HG03565 (cell line): ENCODE data around the gene IGFBP2.

Source experiments
- ATAC-seq: cut with Tn5 transposase; IDR thresholded peaks from one replicate; pipeline ENCODE4 v1.9.1; 2021; ENCODE audit warnings: mild to moderate bottlenecking, moderate library complexity; ENCODE audit not compliant: unreplicated experiment

The IGFBP2 gene

GRCh38 chr2:216636551-216637450 lies 3.6 kb downstream of the IGFBP2 start:
- ATAC-seq = no peak

- ATAC-seq = no peak
These were observed 4.3 kb downstream of the IGFBP2 start for GRCh38 chr2:216637472-216637871.

- no peak for ATAC-seq
These were observed 10.9 kb downstream of the IGFBP2 start for GRCh38 chr2:216643986-216644659.

GRCh38 chr2:216644842-216645635 lies 11.8 kb downstream of the IGFBP2 start:
- no peak for ATAC-seq

GRCh38 chr2:216645636-216645950 lies 12.4 kb downstream of the IGFBP2 start:
- ATAC-seq = no peak

GRCh38 chr2:216646116-216646515 lies 12.9 kb downstream of the IGFBP2 start:
- no peak for ATAC-seq

- ATAC-seq = no peak
These were observed 14.9 kb downstream of the IGFBP2 start for GRCh38 chr2:216648105-216648504.

GRCh38 chr2:216649574-216649973 lies 16.4 kb downstream of the IGFBP2 start:
- ATAC-seq = no peak

GRCh38 chr2:216650626-216651257 lies 17.5 kb downstream of the IGFBP2 start:
- no peak for ATAC-seq

GRCh38 chr2:216651351-216651881 lies 18.2 kb downstream of the IGFBP2 start:
- no peak for ATAC-seq

GRCh38 chr2:216652566-216652965 lies 19.3 kb downstream of the IGFBP2 start:
- ATAC-seq = no peak

- no peak for ATAC-seq
These were observed 20.0 kb downstream of the IGFBP2 start for GRCh38 chr2:216653093-216653799.

GRCh38 chr2:216653931-216654365 lies 20.7 kb downstream of the IGFBP2 start:
- ATAC-seq = no peak

GRCh38 chr2:216654528-216655052 lies 21.4 kb downstream of the IGFBP2 start:
- no peak for ATAC-seq

- no peak for ATAC-seq
These were observed 24.1 kb downstream of the IGFBP2 start for GRCh38 chr2:216657086-216657855.

GRCh38 chr2:216657980-216658379 lies 24.8 kb downstream of the IGFBP2 start:
- ATAC-seq = no peak

- no peak for ATAC-seq
These were observed 25.5 kb downstream of the IGFBP2 start for GRCh38 chr2:216658757-216659156.

- ATAC-seq = no peak
These were observed 26.1 kb downstream of the IGFBP2 start for GRCh38 chr2:216659276-216659675.

- ATAC-seq = no peak
These were observed 27.3 kb downstream of the IGFBP2 start for GRCh38 chr2:216660496-216660895.
